Gastrocnemius medialis (tissue), 4 donors: ENCODE data around the gene TGM5. TPM values are rescaled to one million over a fixed set of nuclear protein-coding genes. Genes with fewer than 3 reads are reported as not detected.
"Not testable (repeated sequence)": the region's sequence is repeated elsewhere in the genome, so short reads cannot be mapped to it uniquely, and the experiment has no call there.

Experiments used
- ATAC-seq, 2 donors: fragments of 150-250 bp; one replicate each; pipeline ENCODE4 v1.9.1; 2016
- DNase-seq, 2 donors: peaks; one replicate each; pipeline ENCODE4 v3.0.0-alpha.2; 2019
- H3K27ac ChIP-seq, 4 donors: fragments of 200-600 bp; sonication (generic); 1 replicate in 1 of 4; 2 replicates in 3 of 4; pipeline ENCODE4 v1.5.1; 2016 to 2018; ENCODE audit warnings: mild to moderate bottlenecking in 2 of 4, moderate library complexity in 1 of 4
- H3K27me3 ChIP-seq, 3 donors: fragments of 200-600 bp; sonication (generic) in 2 of 3; 1 replicate in 1 of 3; 2 replicates in 2 of 3; pipeline versions ENCODE4 v1.5.1 to v1.6.0; 2016 to 2019; ENCODE audit warnings: mild to moderate bottlenecking in 1 of 3, moderate library complexity in 1 of 3
- H3K36me3 ChIP-seq, 2 donors: fragments of 200-600 bp; sonication (generic) in 1 of 2; one replicate each; pipeline ENCODE4 v1.5.1; 2017 to 2018
- H3K4me1 ChIP-seq, 2 donors: fragments of 200-600 bp; sonication (generic) in 1 of 2; one replicate each; pipeline ENCODE4 v1.5.1; 2016 to 2017; ENCODE audit warnings: mild to moderate bottlenecking in 2 of 2
- H3K4me3 ChIP-seq, 4 donors: fragments of 200-600 bp; sonication (generic) in 3 of 4; 1 replicate in 1 of 4; 2 replicates in 3 of 4; pipeline ENCODE4 v1.5.1; 2016 to 2019; ENCODE audit warnings: mild to moderate bottlenecking in 2 of 4
- H3K9me3 ChIP-seq, 3 donors: fragments of 200-600 bp; sonication (generic) in 2 of 3; 1 replicate in 1 of 3; 2 replicates in 2 of 3; pipeline ENCODE4 v1.5.1; 2016 to 2019
- POLR2A ChIP-seq, 2 donors: fragments of 450-650 bp; IDR thresholded peaks; one replicate each; pipeline ENCODE4 v1.6.1; 2017; ENCODE audit warnings: antibody characterized with exemption in 2 of 2, mild to moderate bottlenecking in 2 of 2, moderate library complexity in 2 of 2
- in situ Hi-C, 4 donors: fragments of 200-750 bp; cut with MboI; loops; one replicate each; pipeline versions ENCODE4 v1.15.0 to v1.8.0; 2017; ENCODE audit warnings: low sequenced_read_pairs in 4 of 4
- intact Hi-C: fragments of 100-400 bp; cut with DNase I; formaldehyde crosslinking; loops from one replicate; pipeline ENCODE4 v1.15.1; 2023; ENCODE audit warnings: low total_unique reads
- total RNA-seq, 4 donors: library from RNA; depleted of rRNA; stranded (reverse); fragments of >200 nt; gene quantifications; one replicate each; pipeline versions ENCODE4 v1.1.0 to v1.2.3, GENCODE V29; 2016
- TF ChIP-seq, protein P1 (sequence below), 5 experiments: fragments of 450-650 bp in 3 of 5; fragments of 200-600 bp in 2 of 5; sonication (generic) in 2 of 5; IDR thresholded peaks in 4 of 5; conservative IDR thresholded peaks in 1 of 5; 1 replicate in 4 of 5; 2 replicates in 1 of 5; pipeline ENCODE4 v1.5.1; 2016 to 2019; ENCODE audit warnings: antibody characterized with exemption in 5 of 5, mild to moderate bottlenecking in 3 of 5, moderate library complexity in 3 of 5

The TGM5 gene
- total RNA-seq, 4 donors from 2014 or later, result 1.4 TPM; not detected in 3

DNA sequence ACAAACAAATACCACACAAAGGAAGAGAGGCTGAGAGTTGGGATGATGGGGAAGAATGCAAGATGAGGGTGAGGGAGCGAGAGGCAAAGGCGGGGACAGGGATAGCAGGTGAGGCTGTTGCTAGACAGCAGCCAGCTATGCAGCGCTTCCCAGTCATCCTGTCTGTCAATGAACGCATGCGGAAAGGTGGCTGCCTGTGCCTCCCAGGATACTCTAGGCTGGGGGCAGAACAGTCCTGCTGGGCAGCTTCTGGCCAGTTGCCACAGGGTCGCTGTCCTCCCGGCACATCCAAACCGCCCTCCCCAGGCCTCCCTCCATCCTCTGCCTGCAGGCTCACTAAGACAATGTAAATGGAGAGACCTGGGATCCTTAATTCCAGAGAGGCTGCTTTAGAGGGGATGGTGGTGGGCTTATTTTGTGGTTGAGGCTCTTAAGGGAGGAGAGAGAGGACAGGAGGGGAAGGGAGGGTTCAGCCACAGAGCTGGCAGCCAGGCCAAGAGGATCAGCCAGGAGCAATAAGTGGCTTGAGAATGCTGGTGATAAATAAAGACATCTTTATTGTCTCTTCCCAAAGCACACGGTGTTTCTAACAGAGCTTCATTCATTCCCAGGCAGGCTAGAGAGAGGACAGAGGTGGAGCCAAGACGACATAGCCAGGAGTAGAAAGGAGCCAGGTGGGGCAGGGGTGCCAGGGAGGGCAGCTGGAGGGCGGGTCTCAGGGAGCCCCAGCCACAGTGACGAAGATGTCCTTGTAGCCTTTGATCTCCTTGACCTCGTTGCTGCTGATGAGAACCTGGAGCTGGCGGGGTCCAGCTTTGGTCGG, 9.2 kb upstream of the TGM5 start:
- intact Hi-C loops, result loop anchor here (2.0 to 10.0 kb wide), 2 partner anchors 37 to 171 kb away; partner anchors contain the start of gene UBR1
- peak in 1 of 2 donors; percentile 48 for ATAC-seq
- H3K9me3 ChIP-seq, result no peaks in the 10 kb centered on the region
- no peaks in the 10 kb centered on the region for H3K27me3 ChIP-seq
- H3K36me3 ChIP-seq, result no peaks in the 10 kb centered on the region
- no peak for TF ChIP-seq POLR2A (IDR thresholded peaks at IDR 0.05)
- TF ChIP-seq, protein P1, sequence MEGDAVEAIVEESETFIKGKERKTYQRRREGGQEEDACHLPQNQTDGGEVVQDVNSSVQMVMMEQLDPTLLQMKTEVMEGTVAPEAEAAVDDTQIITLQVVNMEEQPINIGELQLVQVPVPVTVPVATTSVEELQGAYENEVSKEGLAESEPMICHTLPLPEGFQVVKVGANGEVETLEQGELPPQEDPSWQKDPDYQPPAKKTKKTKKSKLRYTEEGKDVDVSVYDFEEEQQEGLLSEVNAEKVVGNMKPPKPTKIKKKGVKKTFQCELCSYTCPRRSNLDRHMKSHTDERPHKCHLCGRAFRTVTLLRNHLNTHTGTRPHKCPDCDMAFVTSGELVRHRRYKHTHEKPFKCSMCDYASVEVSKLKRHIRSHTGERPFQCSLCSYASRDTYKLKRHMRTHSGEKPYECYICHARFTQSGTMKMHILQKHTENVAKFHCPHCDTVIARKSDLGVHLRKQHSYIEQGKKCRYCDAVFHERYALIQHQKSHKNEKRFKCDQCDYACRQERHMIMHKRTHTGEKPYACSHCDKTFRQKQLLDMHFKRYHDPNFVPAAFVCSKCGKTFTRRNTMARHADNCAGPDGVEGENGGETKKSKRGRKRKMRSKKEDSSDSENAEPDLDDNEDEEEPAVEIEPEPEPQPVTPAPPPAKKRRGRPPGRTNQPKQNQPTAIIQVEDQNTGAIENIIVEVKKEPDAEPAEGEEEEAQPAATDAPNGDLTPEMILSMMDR (IDR thresholded peaks at IDR 0.05 in 4 of 5, conservative IDR thresholded peaks at IDR 0.05 in 1 of 5), result no peak
- in situ Hi-C loops, result no loop called here
- H3K27ac ChIP-seq, result peak overlapping the region; percentile 64 to 85 (median 81)
- H3K4me3 ChIP-seq, result no peak overlapping the region
- H3K4me1 ChIP-seq, result peaks cover 43 to 53% of the 10 kb centered on the region in 2 donors
- DNase-seq, result peak in 1 of 2 donors; percentile 24

DNA sequence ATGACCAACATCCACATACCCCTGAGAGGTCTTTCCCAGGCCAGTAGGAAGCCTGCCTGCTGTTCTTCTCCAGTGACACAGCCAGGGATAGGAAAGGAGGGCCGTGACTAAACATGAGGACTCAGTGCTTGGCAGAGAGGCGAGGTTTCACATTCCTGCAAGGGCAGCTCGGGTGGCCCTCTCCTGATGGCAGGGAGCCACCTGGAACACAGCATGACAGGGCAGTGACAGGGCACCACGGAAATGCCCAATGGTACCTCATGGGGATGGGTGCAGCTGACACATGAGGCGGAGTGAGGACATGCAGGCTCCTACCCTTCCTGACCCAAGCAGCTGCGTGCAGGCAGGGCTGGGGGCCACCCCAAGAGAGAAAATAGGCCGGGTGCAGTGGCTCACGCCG, 7.4 kb upstream of the TGM5 start:
- peak in 1 of 2 donors; percentile 42 for TF ChIP-seq POLR2A (IDR thresholded peaks at IDR 0.05)
- TF ChIP-seq, protein P1 (IDR thresholded peaks at IDR 0.05 in 4 of 5, conservative IDR thresholded peaks at IDR 0.05 in 1 of 5), result no peak
- intact Hi-C loops (loop anchor here (10.0 kb wide), 1 partner anchor 169 kb away; the partner anchor contains the start of gene UBR1), in situ Hi-C loops (no loop called here)
- ATAC-seq (peak; percentile 90 to 96), DNase-seq (peak; percentile 97 to 99)
- peak overlapping the region; percentile 81 to 86 (median 84) for H3K27ac ChIP-seq
- H3K4me3 ChIP-seq, result no peak overlapping the region
- peaks cover 38 to 43% of the 10 kb centered on the region in 2 donors for H3K4me1 ChIP-seq
- no peaks in the 10 kb centered on the region for H3K9me3 ChIP-seq
- H3K36me3 ChIP-seq, result no peaks in the 10 kb centered on the region
- no peaks in the 10 kb centered on the region for H3K27me3 ChIP-seq

DNA sequence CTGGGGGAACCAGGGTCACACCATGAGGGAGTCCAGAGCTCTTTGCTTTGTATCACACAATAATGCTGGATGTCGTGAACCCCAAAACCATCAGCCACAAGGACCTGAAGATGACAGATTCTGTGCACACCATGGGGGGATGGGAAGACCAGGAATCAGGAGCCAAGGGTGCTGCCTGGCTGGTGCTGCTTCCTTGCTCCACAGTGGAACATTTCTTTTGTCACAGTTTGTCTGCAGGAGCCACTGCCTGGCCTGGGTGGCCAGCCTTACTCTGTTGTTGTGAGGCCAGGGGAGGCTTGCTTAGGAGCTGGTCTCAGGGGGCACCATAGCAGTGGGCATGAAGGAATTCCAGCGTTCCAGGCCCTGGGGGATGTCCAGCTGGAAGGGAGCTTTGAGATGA, 6.5 kb upstream of the TGM5 start:
- H3K9me3 ChIP-seq, result no peaks in the 10 kb centered on the region
- H3K4me3 ChIP-seq, result no peak overlapping the region
- no peaks in the 10 kb centered on the region for H3K27me3 ChIP-seq
- H3K4me1 ChIP-seq, result peaks cover 37 to 43% of the 10 kb centered on the region in 2 donors
- no peak for ATAC-seq
- DNase-seq, result no peak
- in situ Hi-C loops, result no loop called here
- peak overlapping the region; percentile 81 to 86 (median 84) for H3K27ac ChIP-seq
- no peak for TF ChIP-seq POLR2A (IDR thresholded peaks at IDR 0.05)
- TF ChIP-seq, protein P1 (IDR thresholded peaks at IDR 0.05 in 4 of 5, conservative IDR thresholded peaks at IDR 0.05 in 1 of 5), result no peak
- H3K36me3 ChIP-seq, result no peaks in the 10 kb centered on the region
- intact Hi-C loops, result loop anchor here (10.0 kb wide), 1 partner anchor 168 kb away; the partner anchor contains the start of gene UBR1

DNA sequence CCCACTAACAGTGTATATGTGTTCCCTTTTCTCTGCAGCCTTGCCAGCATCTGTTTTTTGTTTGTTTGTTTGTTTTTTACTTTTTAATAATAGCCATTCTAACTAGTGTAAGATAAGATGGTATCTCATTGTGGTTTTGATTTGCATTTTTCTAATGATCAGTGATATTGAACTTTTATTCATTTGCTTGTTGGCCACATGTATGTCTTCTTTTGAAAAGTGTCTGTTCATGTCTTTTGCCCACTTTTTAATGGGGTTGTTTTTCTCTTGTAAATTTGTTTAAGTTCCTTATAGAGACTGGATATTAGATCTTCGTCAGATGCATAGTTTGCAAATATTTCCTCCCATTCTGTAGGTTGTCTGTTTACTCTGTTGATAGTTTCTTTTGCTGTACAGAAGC, 5.2 kb upstream of the TGM5 start:
- H3K27ac ChIP-seq, H3K4me3 ChIP-seq, in situ Hi-C loops, H3K27me3 ChIP-seq, DNase-seq, ATAC-seq, H3K9me3 ChIP-seq, H3K36me3 ChIP-seq: not testable (repeated sequence)
- intact Hi-C loops, result loop anchor here (10.0 kb wide), 1 partner anchor 167 kb away; the partner anchor contains the start of gene UBR1
- H3K4me1 ChIP-seq, result peaks cover 27 to 36% of the 10 kb centered on the region in 2 donors

DNA sequence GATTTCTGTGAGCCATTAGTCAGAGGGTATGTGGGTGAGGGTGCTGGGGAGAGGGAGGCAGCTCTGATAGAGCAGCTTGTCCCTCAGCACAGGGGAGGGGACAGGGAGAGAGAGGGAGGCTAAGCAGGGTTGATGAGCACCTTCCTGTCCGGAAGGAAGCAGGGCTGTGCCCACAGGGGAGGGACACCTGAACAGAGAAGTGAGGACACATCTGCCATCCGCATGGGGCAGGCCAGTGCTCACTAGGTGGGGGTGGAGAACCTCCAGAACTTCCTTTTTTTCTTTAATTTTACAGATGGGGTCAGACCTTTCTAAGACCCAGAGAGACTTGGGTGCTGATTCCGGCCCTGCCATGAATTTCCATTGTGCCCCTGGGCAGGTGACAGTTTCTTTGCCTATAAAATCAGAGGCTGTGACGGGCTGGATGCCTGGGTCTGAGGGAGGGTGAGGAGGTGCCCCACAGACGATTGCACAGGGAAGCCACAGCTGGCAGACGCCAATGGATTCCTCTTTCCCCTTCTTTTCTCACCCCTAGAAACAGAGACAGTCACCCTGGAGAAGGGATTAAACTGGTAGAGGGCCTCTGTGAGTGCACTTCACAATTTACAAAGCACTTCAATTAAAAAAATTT, 4.1 kb upstream of the TGM5 start:
- no peak for DNase-seq
- Histone ChIP-seq H3K4me1 (peaks cover 21 to 25% of the 10 kb centered on the region in 2 donors), H3K36me3 (no peaks in the 10 kb centered on the region), H3K4me3 (no peak overlapping the region), H3K27me3 (no peaks in the 10 kb centered on the region), H3K27ac (no peak overlapping the region), H3K9me3 (no peaks in the 10 kb centered on the region)
- intact Hi-C loops, result loop anchor here (10.0 kb wide), 1 partner anchor 166 kb away; the partner anchor contains the start of gene UBR1
- no peak for ATAC-seq
- in situ Hi-C loops, result no loop called here
- TF ChIP-seq, protein P1 (IDR thresholded peaks at IDR 0.05 in 4 of 5, conservative IDR thresholded peaks at IDR 0.05 in 1 of 5), result no peak
- TF ChIP-seq POLR2A (IDR thresholded peaks at IDR 0.05), result no peak
